GM23338 (cell line): ENCODE measurements around the gene TPH1. TPM values are rescaled to one million over a fixed set of nuclear protein-coding genes. Genes with fewer than 3 reads are reported as not detected.
"Not testable (repeated sequence)": the region's sequence is repeated elsewhere in the genome, so short reads cannot be mapped to it uniquely, and the experiment has no call there.

Experiments
- ATAC-seq: fragments of 200-7000 bp; cut with Tn5 transposase; 3 replicates; pipeline ENCODE4 v1.9.1; 2020
- DNase-seq: peaks from one replicate; pipeline ENCODE4 v3.0.0-alpha.2; 2015; ENCODE audit warnings: low spot score
- H2AFZ ChIP-seq: fragments of 200-600 bp; sonication (generic); 2 replicates; pipeline ENCODE4 v1.8.0; 2016; ENCODE audit warnings: antibody characterized with exemption, mild to moderate bottlenecking, moderate library complexity
- H3F3A ChIP-seq: fragments of 200-600 bp; sonication (generic); replicated peaks from 2 replicates; pipeline ENCODE4 v1.8.0; 2017; ENCODE audit warnings: antibody characterized with exemption, mixed run types, low read depth
- H3K27ac ChIP-seq: fragments of 200-600 bp; sonication (generic); 2 replicates; pipeline ENCODE4 v1.6.1; 2016; ENCODE audit warnings: low read depth
- H3K27me3 ChIP-seq: fragments of 200-600 bp; sonication (generic); 2 replicates; pipeline ENCODE4 v1.8.0; 2016; ENCODE audit warnings: mild to moderate bottlenecking, mixed run types, moderate library complexity; ENCODE audit not compliant: insufficient read depth
- H3K36me3 ChIP-seq: fragments of 200-600 bp; sonication (generic); 2 replicates; pipeline ENCODE4 v1.8.0; 2016; ENCODE audit warnings: mild to moderate bottlenecking; ENCODE audit not compliant: insufficient read depth
- H3K4me1 ChIP-seq: fragments of 200-600 bp; sonication (generic); 2 replicates; pipeline ENCODE4 v1.8.0; 2016; ENCODE audit warnings: mild to moderate bottlenecking, moderate library complexity; ENCODE audit not compliant: insufficient read depth
- H3K4me2 ChIP-seq: fragments of 200-600 bp; sonication (generic); 2 replicates; pipeline ENCODE4 v1.7.1; 2017; ENCODE audit warnings: mixed run types
- H3K4me3 ChIP-seq: fragments of 200-600 bp; sonication (generic); 2 replicates; pipeline ENCODE4 v1.6.1; 2016; ENCODE audit warnings: mixed run types
- H3K79me2 ChIP-seq: fragments of 200-600 bp; sonication (generic); replicated peaks from 2 replicates; pipeline ENCODE4 v1.8.0; 2017; ENCODE audit warnings: mild to moderate bottlenecking; ENCODE audit not compliant: insufficient read depth
- H3K9me2 ChIP-seq: fragments of 200-600 bp; sonication (generic); 2 replicates; pipeline ENCODE4 v1.8.0; 2017; ENCODE audit not compliant: insufficient read depth
- H4K20me1 ChIP-seq: fragments of 200-600 bp; sonication (generic); replicated peaks from 2 replicates; pipeline ENCODE4 v1.8.0; 2017; ENCODE audit warnings: mild to moderate bottlenecking; ENCODE audit not compliant: insufficient read depth
- H3K27ac Mint-ChIP-seq: 2 replicates; pipeline ENCODE4 v1.8.0; 2020; ENCODE audit warnings: inconsistent platforms, mild to moderate bottlenecking, moderate library complexity, mixed read lengths
- H3K27me3 Mint-ChIP-seq: 3 replicates; pipeline ENCODE4 v1.8.0; 2022; ENCODE audit warnings: low read depth, mild to moderate bottlenecking, moderate library complexity, mixed read lengths, inconsistent platforms; ENCODE audit not compliant: insufficient read depth, poor library complexity
- H3K36me3 Mint-ChIP-seq: 3 replicates; pipeline ENCODE4 v1.8.0; 2021; ENCODE audit warnings: low read depth, mild to moderate bottlenecking, inconsistent platforms, moderate library complexity, mixed read lengths
- H3K4me1 Mint-ChIP-seq: 3 replicates; pipeline ENCODE4 v1.8.0; 2020; ENCODE audit warnings: mild to moderate bottlenecking, inconsistent platforms, mixed read lengths
- H3K4me3 Mint-ChIP-seq: 3 replicates; pipeline ENCODE4 v1.8.0; 2021; ENCODE audit warnings: moderate library complexity, mild to moderate bottlenecking, inconsistent platforms, mixed read lengths
- H3K9me3 Mint-ChIP-seq: 3 replicates; pipeline ENCODE4 v1.8.0; 2020; ENCODE audit warnings: moderate library complexity, mild to moderate bottlenecking, inconsistent platforms, mixed read lengths
- polyA plus RNA-seq: library from polyadenylated mRNA; unstranded; fragments of >200 nt; fragmentation: Nextera tagmentation; extraction: Ambion mirVana; gene quantifications from 2 replicates; pipeline ENCODE4 v1.2.1, GENCODE V29; 2016
- total RNA-seq: library from RNA; depleted of rRNA; stranded (reverse); fragments of >200 nt; shearing (Covaris generic); gene quantifications from 2 replicates; pipeline ENCODE4 v1.2.3, GENCODE V29; 2014; rRNA removed

The TPH1 gene
- total and polyA plus RNA-seq, 2 experiments from 2014 or later = 0.07 to 0.13 TPM

DNA sequence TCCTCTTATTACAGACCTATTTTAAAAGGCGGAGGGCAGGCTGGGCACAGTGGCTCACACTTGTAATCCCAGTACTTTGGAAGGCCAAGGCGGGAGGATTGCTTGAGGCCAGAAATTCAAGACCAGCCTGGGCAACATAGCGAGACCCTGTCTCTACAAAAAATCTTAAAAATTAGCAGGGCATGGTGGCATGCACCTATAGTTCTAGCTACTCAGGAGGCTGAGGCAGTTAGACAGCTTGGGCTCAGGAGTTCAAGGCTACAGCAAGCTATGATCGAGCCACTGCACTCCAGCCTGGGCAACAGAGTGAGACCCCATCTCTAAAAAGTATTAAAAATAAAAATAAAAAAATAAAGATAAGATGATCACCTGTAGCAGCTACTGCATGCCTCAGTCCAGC, 45.9 kb downstream of the TPH1 start:
- not testable (repeated sequence) for H3K79me2 ChIP-seq, H3K4me3 Mint-ChIP-seq, DNase-seq, H3K27me3 ChIP-seq, H4K20me1 ChIP-seq, H3K36me3 ChIP-seq, H3K9me3 Mint-ChIP-seq, H3K27ac ChIP-seq, ATAC-seq, H3K9me2 ChIP-seq, H3K4me1 Mint-ChIP-seq, H3K4me2 ChIP-seq, H2AFZ ChIP-seq, H3K27me3 Mint-ChIP-seq, H3K4me1 ChIP-seq, H3K27ac Mint-ChIP-seq, H3K4me3 ChIP-seq, H3F3A ChIP-seq
- H3K36me3 Mint-ChIP-seq = peaks cover 16% of the 10 kb centered on the region

Other genes starting within 250 kb of the TPH1 start
- gene SERGEF, start 33.2 kb downstream of the TPH1 start, total RNA-seq = 24.2 and 28.9 TPM in 2 replicates
- 27.9 and 33.6 TPM in 2 replicates for gene SERGEF, start 33.2 kb downstream of the TPH1 start, polyA plus RNA-seq
- 45.9 and 55.1 TPM in 2 replicates for gene SAAL1, start 59.8 kb upstream of the TPH1 start, total RNA-seq
- gene SAAL1, start 59.8 kb upstream of the TPH1 start, polyA plus RNA-seq = 54.6 and 61.0 TPM in 2 replicates
- not detected in 2 replicates for gene MRGPRX3, start 86.3 kb upstream of the TPH1 start, total RNA-seq
- gene MRGPRX3, start 86.3 kb upstream of the TPH1 start, polyA plus RNA-seq = not detected in 2 replicates
- gene MRGPRX4, start 126.6 kb upstream of the TPH1 start, total RNA-seq = not detected in 2 replicates
- gene MRGPRX4, start 126.6 kb upstream of the TPH1 start, polyA plus RNA-seq = not detected in 2 replicates
- not detected in 2 replicates for gene SAA4, start 190.5 kb upstream of the TPH1 start, total RNA-seq
- not detected in 2 replicates for gene SAA4, start 190.5 kb upstream of the TPH1 start, polyA plus RNA-seq
- not detected in 2 replicates for gene SAA2, start 202.4 kb upstream of the TPH1 start, total RNA-seq
- not detected in 2 replicates for gene SAA2, start 202.4 kb upstream of the TPH1 start, polyA plus RNA-seq
- gene SAA1, start 220.0 kb upstream of the TPH1 start, total RNA-seq = not detected in 2 replicates
- gene SAA1, start 220.0 kb upstream of the TPH1 start, polyA plus RNA-seq = not detected in 2 replicates